ENCODE data around the gene CHRNA9. TPM values are rescaled to one million over a fixed set of nuclear protein-coding genes. Genes with fewer than 3 reads are reported as not detected.

CHRNA9 gene
- total RNA-seq, 6 experiments from 2014 or later = not detected

DNA sequence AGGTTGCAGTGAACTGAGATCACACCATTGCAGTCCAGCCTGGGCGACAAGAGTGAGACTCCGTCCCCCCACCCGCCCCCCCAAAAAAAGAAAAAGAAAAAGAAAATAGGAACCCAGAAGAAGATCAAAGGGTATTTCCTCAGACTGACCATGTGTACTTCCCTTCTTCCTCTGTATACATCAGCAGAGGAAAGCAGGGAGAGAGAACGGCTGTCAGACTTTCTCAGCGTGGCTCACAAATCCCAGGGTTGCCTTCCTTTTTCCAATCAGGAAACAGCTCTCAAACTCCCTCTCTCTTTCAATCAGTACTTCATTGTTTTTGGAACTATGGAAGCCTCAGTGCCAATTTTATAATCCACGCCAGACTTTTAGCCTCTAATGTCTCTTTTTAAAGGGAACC is 59.1 kb downstream of the CHRNA9 start:
- WGBS (ENCODE audit: insufficient coverage, low coverage, low lambda C conversion rate, missing lambda C conversion rate) = 57% methylated on average over 3 of the region's 6 CpGs

DNA sequence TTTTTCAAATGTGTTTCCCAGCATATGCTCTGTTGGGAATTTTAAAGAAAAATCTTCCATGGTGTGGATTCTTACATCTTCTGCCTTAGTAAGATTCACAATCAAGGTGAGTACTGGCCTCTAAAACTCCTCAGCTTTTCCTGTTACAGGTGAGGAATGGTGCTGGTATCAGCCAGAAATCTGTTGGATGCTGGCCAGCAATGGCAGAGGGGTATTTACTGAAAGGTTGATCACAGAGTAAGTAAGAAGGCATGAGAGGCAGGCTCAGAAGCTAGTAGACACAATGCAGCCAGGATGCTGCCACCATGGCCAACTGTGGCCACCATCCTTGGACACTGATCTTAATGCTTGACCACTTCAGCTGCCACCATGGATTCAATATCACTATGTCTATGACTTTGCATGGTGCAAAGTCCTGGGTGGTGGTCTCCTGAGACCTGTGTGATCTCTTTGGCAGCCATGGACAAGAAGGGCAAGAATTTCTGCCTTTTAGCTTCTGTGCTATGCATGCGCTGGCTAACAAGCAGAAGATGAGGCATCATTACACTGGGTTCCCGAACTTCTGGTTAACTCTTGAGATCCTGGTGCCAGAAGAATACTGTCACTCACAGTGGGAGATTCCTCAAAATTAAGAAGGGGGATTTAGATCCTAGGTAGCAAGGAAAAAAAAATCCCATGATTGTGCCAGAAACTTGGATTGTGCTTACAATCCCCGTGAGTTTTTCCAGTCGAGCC is 60.2 kb downstream of the CHRNA9 start:
- TF ChIP-seq POLR2A (IDR thresholded peaks at IDR 0.05) = no peak
- TF ChIP-seq, protein P1, sequence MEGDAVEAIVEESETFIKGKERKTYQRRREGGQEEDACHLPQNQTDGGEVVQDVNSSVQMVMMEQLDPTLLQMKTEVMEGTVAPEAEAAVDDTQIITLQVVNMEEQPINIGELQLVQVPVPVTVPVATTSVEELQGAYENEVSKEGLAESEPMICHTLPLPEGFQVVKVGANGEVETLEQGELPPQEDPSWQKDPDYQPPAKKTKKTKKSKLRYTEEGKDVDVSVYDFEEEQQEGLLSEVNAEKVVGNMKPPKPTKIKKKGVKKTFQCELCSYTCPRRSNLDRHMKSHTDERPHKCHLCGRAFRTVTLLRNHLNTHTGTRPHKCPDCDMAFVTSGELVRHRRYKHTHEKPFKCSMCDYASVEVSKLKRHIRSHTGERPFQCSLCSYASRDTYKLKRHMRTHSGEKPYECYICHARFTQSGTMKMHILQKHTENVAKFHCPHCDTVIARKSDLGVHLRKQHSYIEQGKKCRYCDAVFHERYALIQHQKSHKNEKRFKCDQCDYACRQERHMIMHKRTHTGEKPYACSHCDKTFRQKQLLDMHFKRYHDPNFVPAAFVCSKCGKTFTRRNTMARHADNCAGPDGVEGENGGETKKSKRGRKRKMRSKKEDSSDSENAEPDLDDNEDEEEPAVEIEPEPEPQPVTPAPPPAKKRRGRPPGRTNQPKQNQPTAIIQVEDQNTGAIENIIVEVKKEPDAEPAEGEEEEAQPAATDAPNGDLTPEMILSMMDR (IDR thresholded peaks at IDR 0.05) = no peak
- ATAC-seq = peak in 3 of 4 donors; percentile 14 to 21 (median 15)
- Histone ChIP-seq H3K4me3 (peak overlapping the region in 1 of 3 donors; percentile 3), H3K27ac (peak overlapping the region in 2 of 3 donors; percentile 30 to 63), H3K27me3 (no peaks in the 10 kb centered on the region), H3K4me1 (peaks cover 0 to 18% (median 0%) of the 10 kb centered on the region in 4 donors), H3K36me3 (no peaks in the 10 kb centered on the region), H3K9me3 (no peaks in the 10 kb centered on the region)
- intact Hi-C loops (cut with DNase I) = no loop called here
- no peak for DNase-seq
- 39% methylated on average over 4 of the region's 4 CpGs for WGBS (ENCODE audit: insufficient coverage, low coverage, low lambda C conversion rate, missing lambda C conversion rate)

More for the DNA sequence above, 59.1 kb downstream of the CHRNA9 start:
- H3K4me1 ChIP-seq = peaks cover 0 to 18% (median 0%) of the 10 kb centered on the region in 4 donors
- intact Hi-C loops (cut with DNase I) = no loop called here
- no peak overlapping the region for H3K27ac ChIP-seq
- no peaks in the 10 kb centered on the region for H3K27me3 ChIP-seq
- no peak overlapping the region for H3K4me3 ChIP-seq
- ATAC-seq = no peak
- no peak for DNase-seq
- no peaks in the 10 kb centered on the region for H3K36me3 ChIP-seq
- TF ChIP-seq, protein P1 (IDR thresholded peaks at IDR 0.05) = no peak
- TF ChIP-seq POLR2A (IDR thresholded peaks at IDR 0.05) = no peak
- no peaks in the 10 kb centered on the region for H3K9me3 ChIP-seq

DNA sequence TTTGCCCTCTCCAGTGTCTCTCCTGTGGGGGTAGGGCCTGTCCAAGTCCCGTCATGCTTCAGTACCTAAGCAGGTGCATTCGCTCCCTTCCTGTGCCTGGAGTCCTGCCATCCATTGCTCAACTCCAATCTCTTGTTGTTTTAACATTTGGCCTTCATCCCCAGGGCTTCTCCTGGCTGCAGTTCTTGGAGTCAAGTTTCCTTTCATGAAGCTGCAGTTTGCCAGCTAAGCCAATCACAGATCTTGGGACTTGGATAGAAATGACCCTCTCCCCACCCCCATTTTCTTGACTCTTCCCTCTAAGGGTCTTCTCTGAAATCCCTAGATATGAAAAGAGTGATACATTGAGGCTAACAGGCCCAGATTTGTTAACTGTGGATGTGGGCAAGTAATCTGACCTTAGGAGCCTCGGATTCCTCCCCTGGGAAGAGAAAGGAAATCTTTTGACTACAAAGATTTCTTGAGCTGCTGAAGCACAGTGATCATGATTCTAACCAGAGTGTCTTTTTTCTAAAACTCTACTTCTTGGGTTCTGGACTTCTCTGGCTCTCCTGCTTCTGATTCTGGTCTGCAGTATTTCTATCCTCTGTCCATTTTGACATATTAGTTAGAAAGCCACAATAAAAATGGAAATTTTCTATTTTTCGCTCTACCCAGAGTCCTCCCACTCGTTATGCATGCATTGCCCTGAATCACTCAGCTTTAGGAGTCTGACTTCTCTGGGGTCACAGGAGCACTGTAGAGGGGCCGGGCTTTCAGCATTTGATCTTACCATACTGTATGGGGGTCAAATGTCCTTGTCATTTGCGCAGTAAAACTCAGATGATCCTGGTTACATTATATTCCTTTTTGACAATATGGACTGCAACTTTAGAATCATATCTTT is 61.0 kb downstream of the CHRNA9 start:
- TF ChIP-seq, protein P1 (IDR thresholded peaks at IDR 0.05) = no peak
- no peak for TF ChIP-seq POLR2A (IDR thresholded peaks at IDR 0.05)
- intact Hi-C loops (cut with DNase I) = no loop called here
- peak; percentile 81 to 95 (median 90) for DNase-seq
- WGBS (ENCODE audit: insufficient coverage, low coverage, low lambda C conversion rate, missing lambda C conversion rate) = 50% methylated on average over 7 of the region's 7 CpGs
- Histone ChIP-seq H3K4me3 (peak overlapping the region in 1 of 3 donors; percentile 3), H3K36me3 (no peaks in the 10 kb centered on the region), H3K27ac (peak overlapping the region in 2 of 3 donors; percentile 30 to 63), H3K4me1 (peaks cover 0 to 18% (median 0%) of the 10 kb centered on the region in 4 donors), H3K27me3 (no peaks in the 10 kb centered on the region), H3K9me3 (no peaks in the 10 kb centered on the region)
- peak; percentile 94 to 98 (median 96) for ATAC-seq

DNA sequence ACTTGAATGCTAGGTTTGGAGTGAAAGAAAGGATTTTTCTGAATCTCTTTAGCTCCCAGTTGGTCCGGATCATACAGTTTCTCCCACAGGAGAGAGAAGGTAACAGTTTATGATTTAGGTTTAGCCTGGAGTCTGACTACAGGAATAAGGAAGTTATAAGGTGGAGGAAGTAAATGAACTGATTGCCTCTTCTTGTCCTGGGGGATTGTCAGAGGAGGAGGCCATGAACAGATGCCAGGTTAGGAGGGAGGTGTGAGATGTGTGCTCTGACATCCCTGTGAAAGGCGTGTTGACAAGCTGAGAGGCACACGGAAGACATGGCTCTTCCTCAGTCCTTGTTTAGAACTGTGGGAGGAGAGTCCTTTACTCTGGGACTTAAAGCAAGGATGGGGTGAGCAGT is 64.4 kb downstream of the CHRNA9 start:
- intact Hi-C loops (cut with DNase I) = no loop called here
- Histone ChIP-seq H3K9me3 (no peaks in the 10 kb centered on the region), H3K4me1 (peaks cover 0 to 30% (median 4%) of the 10 kb centered on the region in 4 donors), H3K27me3 (no peaks in the 10 kb centered on the region), H3K36me3 (no peaks in the 10 kb centered on the region), H3K27ac (no peak overlapping the region), H3K4me3 (no peak overlapping the region)
- TF ChIP-seq, protein P1 (IDR thresholded peaks at IDR 0.05) = no peak
- no peak for TF ChIP-seq POLR2A (IDR thresholded peaks at IDR 0.05)
- WGBS (ENCODE audit: insufficient coverage, low coverage, low lambda C conversion rate, missing lambda C conversion rate) = 83% methylated on average over 3 of the region's 3 CpGs
- DNase-seq (no peak), ATAC-seq (no peak)

Data from right lobe of liver (tissue), 6 donors.